Measurements from ENCODE around the gene TRIM44. TPM values are rescaled to one million over a fixed set of nuclear protein-coding genes. Genes with fewer than 3 reads are reported as not detected.
A peak's percentile ranks its signal among the peaks of the same experiment; 100 is the strongest.

The TRIM44 gene
- polyA plus RNA-seq, 1 experiment, result 62.0 TPM

GRCh38 chr11:35617687-35618496 is 44.7 kb upstream of the TRIM44 start, which contains the start of gene FJX1:
Gene FJX1 (plus strand): TSS chr11:35618460. CDS start chr11:35618637, 177 bp downstream.
- POLR2A ChIA-PET, result interaction anchor here (0.6 kb wide), 1 partner anchor 163 kb away, joined by 3 read pairs; no protein-coding TSS in a partner anchor

DNA sequence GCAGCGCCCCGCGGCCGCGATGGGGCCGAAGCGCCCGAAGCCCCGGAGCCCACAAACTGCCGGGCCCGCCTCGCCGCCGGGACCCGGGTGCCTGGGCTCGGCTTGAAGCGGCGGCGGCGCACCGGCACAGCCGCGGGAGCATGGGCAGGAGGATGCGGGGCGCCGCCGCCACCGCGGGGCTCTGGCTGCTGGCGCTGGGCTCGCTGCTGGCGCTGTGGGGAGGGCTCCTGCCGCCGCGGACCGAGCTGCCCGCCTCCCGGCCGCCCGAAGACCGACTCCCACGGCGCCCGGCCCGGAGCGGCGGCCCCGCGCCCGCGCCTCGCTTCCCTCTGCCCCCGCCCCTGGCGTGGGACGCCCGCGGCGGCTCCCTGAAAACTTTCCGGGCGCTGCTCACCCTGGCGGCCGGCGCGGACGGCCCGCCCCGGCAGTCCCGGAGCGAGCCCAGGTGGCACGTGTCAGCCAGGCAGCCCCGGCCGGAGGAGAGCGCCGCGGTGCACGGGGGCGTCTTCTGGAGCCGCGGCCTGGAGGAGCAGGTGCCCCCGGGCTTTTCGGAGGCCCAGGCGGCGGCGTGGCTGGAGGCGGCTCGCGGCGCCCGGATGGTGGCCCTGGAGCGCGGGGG is 44.0 kb upstream of the TRIM44 start:
- TF ChIP-seq, protein P1, sequence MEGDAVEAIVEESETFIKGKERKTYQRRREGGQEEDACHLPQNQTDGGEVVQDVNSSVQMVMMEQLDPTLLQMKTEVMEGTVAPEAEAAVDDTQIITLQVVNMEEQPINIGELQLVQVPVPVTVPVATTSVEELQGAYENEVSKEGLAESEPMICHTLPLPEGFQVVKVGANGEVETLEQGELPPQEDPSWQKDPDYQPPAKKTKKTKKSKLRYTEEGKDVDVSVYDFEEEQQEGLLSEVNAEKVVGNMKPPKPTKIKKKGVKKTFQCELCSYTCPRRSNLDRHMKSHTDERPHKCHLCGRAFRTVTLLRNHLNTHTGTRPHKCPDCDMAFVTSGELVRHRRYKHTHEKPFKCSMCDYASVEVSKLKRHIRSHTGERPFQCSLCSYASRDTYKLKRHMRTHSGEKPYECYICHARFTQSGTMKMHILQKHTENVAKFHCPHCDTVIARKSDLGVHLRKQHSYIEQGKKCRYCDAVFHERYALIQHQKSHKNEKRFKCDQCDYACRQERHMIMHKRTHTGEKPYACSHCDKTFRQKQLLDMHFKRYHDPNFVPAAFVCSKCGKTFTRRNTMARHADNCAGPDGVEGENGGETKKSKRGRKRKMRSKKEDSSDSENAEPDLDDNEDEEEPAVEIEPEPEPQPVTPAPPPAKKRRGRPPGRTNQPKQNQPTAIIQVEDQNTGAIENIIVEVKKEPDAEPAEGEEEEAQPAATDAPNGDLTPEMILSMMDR (IDR thresholded peaks at IDR 0.05; ENCODE audit: insufficient read depth, low read depth, low read length), result no peak
- CTCF ChIA-PET, result interaction anchor here (1.0 to 2.8 kb wide), 8 partner anchors 10 to 850 kb away, joined by 3 to 15 read pairs (median 4); no protein-coding TSS in a partner anchor
- no peak for DNase-seq (ENCODE audit: low read depth)
- POLR2A ChIA-PET, result no interaction called here
- Histone ChIP-seq H3K36me3 (ENCODE audit: control insufficient read depth, insufficient read depth, low read length) (no peaks in the 10 kb centered on the region), H3K4me3 (ENCODE audit: low read depth, low read length) (peak overlapping the region; percentile 58), H3K27me3 (ENCODE audit: control insufficient read depth, insufficient read depth, low read length) (no peaks in the 10 kb centered on the region)

More at GRCh38 chr11:35617687-35618496, 44.7 kb upstream of the TRIM44 start, which contains the start of gene FJX1:
- Histone ChIP-seq H3K27me3 (ENCODE audit: control insufficient read depth, insufficient read depth, low read length) (no peaks in the 10 kb centered on the region), H3K36me3 (ENCODE audit: control insufficient read depth, insufficient read depth, low read length) (no peaks in the 10 kb centered on the region), H3K4me3 (ENCODE audit: low read depth, low read length) (peak within 1 kb of the TSS; percentile 58)
- TF ChIP-seq, protein P1 (IDR thresholded peaks at IDR 0.05; ENCODE audit: insufficient read depth, low read depth, low read length), result no peak
- peak; percentile 51 for DNase-seq (ENCODE audit: low read depth)
- CTCF ChIA-PET, result interaction anchor here (0.7 to 2.8 kb wide), 8 partner anchors 9 to 835 kb away, joined by 3 to 15 read pairs (median 4); no protein-coding TSS in a partner anchor

DNA sequence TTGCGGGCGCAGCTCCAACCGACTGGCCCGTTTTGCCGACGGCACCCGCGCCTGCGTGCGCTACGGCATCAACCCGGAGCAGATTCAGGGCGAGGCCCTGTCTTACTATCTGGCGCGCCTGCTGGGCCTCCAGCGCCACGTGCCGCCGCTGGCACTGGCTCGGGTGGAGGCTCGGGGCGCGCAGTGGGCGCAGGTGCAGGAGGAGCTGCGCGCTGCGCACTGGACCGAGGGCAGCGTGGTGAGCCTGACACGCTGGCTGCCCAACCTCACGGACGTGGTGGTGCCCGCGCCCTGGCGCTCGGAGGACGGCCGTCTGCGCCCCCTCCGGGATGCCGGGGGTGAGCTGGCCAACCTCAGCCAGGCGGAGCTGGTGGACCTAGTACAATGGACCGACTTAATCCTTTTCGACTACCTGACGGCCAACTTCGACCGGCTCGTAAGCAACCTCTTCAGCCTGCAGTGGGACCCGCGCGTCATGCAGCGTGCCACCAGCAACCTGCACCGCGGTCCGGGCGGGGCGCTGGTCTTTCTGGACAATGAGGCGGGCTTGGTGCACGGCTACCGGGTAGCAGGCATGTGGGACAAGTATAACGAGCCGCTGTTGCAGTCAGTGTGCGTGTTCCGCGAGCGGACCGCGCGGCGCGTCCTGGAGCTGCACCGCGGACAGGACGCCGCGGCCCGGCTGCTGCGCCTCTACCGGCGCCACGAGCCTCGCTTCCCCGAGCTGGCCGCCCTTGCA is 43.3 kb upstream of the TRIM44 start:
- ChIA-PET CTCF (interaction anchor here (0.8 to 2.8 kb wide), 12 partner anchors 14 to 849 kb away, joined by 3 to 15 read pairs (median 3); no protein-coding TSS in a partner anchor), POLR2A (no interaction called here)
- TF ChIP-seq, protein P1 (IDR thresholded peaks at IDR 0.05; ENCODE audit: insufficient read depth, low read depth, low read length), result no peak; the same call in 1 of the 2 replicates
- no peak for DNase-seq (ENCODE audit: low read depth)
- Histone ChIP-seq H3K27me3 (ENCODE audit: control insufficient read depth, insufficient read depth, low read length) (no peaks in the 10 kb centered on the region), H3K4me3 (ENCODE audit: low read depth, low read length) (peak overlapping the region; percentile 58), H3K36me3 (ENCODE audit: control insufficient read depth, insufficient read depth, low read length) (no peaks in the 10 kb centered on the region)

DNA sequence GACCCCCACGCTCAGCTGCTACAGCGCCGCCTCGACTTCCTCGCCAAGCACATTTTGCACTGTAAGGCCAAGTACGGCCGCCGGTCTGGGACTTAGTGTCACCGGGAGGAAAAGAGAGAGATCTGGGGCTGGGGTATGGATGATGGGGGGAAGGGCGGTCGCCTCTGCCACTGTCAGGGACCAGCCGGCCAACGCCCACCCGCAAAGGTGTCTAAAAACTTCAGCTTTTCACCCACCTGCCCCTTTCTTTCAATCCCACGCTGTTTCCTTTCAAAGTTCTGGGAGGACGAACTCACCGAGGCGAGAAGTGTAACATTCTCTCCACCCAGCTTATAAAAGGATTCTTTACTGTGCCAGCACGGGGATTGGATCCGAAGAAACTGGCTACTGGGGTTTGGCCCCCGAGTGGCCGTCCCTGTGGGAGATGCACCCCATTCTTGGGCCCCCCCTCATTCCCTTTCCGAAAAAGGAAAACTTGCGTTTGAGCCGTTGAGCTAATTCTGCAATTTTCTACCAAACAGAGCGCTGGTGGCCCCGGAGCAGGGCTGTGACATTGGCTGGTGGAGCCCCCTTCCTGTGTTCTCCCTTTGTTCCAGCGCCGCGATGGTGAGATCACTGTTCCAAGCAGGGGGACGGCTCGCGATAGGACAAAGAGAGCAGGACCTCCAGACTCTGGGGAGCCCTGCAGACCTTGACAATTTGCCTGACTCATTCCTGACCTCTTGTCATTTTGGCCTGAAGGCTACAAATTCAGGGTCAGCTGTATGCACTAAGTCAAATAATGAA is 42.5 kb upstream of the TRIM44 start:
- no peaks in the 10 kb centered on the region for H3K27me3 ChIP-seq (ENCODE audit: control insufficient read depth, insufficient read depth, low read length)
- POLR2A ChIA-PET, result no interaction called here
- CTCF ChIA-PET, result interaction anchor here (0.7 to 2.8 kb wide), 14 partner anchors 15 to 849 kb away, joined by 3 to 15 read pairs (median 3); no protein-coding TSS in a partner anchor
- peak overlapping the region; percentile 58 for H3K4me3 ChIP-seq (ENCODE audit: low read depth, low read length)
- H3K36me3 ChIP-seq (ENCODE audit: control insufficient read depth, insufficient read depth, low read length), result no peaks in the 10 kb centered on the region
- DNase-seq (ENCODE audit: low read depth), result no peak
- TF ChIP-seq, protein P1 (IDR thresholded peaks at IDR 0.05; ENCODE audit: insufficient read depth, low read depth, low read length), result 0 out of 2 replicates have a peak, but pooled peaks have one; percentile 5
